ENCODE data around the gene APLP1.
"Not testable (repeated sequence)": the region's sequence is repeated elsewhere in the genome, so short reads cannot be mapped to it uniquely, and the experiment has no call there.

APLP1 gene

DNA sequence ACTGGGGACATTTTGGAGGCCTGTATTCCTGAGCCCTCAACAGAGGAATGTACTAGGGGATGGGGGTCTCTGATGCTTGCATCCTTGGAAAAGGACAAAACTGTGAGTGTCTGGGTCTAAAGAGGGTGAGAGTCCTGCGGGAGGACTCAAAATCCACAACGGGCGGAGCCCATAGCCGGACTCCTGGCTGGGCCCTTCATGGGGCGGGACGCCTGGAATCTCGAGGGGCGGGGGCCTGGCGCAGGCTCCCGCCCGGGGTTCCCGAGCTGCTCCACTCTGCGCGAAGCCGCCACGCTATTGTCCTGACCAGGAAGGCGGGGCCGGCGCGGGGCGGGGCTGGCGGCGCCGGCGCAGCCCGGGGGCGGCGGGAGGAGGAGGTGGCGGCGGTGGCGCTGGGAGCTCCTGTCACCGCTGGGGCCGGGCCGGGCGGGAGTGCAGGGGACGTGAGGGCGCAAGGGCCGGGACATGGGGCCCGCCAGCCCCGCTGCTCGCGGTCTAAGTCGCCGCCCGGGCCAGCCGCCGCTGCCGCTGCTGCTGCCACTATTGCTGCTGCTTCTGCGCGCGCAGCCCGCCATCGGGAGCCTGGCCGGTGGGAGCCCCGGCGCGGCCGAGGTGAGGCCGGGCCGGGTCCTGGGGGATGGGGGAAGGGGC is at the start of gene APLP1:
TSS of gene APLP1 (plus strand) at position 403 of the 651 bp plus-strand sequence. CDS start at position 466, 63 bp downstream.
- DNase-seq (ENCODE audit: low spot score), result peak; percentile 93

DNA sequence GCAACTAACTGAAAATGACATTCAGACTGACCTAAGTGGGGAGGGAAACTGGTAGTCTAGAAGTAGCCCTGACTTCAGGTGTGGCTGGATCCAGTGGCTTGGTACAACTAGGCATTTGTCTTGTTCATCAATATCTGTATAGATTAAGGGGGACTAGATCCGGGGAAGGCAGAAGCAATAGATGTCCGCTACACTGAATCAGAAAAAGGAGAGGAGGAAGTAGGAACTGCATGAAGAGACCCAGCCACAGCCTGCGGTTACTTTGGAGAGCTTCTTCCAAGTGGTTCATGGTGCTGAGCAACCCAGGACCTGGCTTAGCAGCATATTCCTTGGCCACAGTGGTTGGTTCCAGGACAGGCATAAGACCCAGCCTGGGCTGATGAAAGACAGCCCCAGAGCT is 45.8 kb upstream of the APLP1 start:
- no peak for DNase-seq (ENCODE audit: low spot score)

DNA sequence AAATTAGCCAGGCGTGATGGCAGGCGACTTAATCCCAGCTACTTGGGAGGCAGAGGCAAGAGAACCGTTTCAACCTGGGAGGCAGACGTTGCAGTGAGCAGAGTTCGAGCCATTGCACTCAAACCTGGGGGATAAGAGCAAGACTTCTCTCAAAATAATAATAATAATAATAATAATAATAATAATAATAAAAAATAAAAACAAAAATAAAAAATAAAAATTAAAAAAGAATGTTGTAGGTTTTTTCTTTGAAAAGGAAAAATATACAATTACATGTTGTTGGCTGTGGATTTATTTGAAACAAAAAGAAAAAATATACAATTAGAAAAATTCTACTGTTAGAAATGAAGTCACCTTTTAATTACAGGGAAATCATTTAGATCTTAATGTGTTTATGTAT is 44.2 kb upstream of the APLP1 start:
- DNase-seq (ENCODE audit: low spot score), result no peak

DNA sequence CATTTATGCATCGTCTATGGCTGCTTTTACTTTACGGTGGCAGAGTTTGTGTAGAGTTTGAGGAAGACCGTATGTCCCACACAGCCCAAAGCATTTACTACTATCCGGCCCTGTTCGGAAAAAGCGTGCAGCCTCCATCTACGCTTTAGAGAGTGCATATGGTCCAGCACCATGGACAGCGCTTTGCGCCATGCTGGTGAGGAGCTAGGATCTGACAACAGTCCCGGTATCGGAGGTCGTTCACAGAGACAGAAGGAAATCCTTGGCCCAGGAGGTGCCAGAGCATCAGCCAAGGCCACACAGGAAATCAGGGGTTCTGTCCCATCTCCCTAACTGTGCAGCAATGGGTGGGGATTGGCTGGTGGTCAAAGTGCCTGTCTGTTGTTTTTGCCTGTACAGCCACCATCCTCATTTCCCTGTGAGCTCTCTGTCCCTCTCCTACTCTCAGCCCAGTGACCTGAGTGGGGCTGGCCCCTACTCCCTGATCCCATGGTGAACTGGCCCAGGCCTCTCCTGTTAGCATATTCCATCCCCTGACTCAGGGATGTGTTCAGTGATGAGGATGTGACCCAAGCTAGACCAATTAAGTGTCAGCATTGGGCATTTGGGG is 39.6 kb upstream of the APLP1 start:
- DNase-seq (ENCODE audit: low spot score), result peak; percentile 17

DNA sequence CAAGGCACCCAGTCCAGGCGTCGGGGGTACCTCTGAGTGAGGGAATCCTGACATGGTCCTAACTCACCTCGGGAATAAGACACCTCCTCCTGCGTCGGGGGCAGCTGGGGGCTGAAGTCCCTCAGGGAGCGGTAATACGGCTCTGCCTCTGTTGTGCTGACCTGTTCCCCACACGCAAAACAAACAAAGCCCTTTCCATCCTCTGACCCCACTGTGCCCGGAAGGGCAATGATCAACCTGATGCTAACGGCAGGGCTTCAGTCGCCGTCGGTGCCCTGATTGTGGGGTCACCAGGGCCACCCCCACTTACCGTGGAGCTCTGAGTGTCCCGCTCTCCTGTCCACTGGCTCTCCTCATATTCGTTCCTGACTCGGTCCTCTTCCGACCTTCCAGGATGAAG is 37.4 kb upstream of the APLP1 start:
- no peak for DNase-seq (ENCODE audit: low spot score)

DNA sequence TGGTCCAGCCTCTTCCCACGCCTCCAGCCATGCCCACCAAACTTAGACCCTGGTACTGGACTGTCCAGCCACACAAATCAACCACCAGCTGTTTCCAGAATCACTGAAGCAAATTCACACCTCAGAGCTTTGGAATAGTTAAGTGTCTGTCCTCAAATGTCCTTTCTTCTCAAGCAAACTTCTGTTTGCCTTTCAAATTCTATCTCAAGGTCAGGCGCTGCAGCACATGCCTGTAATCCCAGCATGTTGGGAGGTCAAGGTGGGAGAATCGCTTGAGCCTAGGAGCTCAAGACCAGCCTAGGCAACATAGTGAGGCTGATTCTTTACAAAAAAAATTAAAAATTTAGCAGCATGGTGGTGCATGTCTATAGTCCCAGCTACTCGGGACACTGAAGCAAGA is 36.3 kb upstream of the APLP1 start:
- DNase-seq (ENCODE audit: low spot score), result no peak

DNA sequence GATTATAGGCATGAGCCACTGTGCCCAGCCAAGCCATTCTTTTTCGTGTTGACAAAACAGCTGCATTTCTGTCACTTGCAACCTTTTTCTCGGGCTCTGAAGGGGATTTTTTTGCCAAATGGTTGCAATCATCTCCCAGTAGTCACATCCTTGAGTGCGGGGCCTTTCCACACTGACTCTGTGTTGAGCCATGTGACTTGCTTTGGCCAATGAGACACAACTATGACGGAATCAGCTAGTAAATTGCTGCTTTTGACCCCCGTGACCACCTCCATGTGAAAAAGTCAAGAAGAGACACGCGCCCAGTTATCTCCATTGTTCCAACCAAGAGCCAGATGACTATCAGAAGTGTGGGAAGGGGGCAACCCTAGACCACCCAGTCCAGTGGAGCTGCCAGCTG is 34.4 kb upstream of the APLP1 start:
- DNase-seq (ENCODE audit: low spot score), result no peak

DNA sequence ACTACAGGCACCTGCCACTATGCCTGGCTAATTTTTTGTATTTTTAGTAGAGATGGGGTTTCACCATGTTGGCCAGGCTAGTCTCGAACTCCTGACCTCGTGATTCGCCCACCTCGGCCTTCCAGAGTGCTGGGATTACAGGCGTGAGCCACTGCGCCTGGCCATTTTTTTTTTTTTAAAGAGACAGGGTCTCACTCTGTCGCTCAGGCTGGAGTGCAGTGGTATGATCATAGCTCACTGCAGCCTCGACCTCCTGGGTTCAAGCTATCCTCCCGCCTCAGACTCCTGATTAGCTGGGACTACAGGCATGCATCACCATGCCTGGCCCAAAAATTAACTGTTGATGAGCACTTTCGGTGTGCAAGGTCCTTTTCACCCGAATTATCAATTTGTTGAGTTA is 32.3 kb upstream of the APLP1 start:
- not testable (repeated sequence) for DNase-seq (ENCODE audit: low spot score)

DNA sequence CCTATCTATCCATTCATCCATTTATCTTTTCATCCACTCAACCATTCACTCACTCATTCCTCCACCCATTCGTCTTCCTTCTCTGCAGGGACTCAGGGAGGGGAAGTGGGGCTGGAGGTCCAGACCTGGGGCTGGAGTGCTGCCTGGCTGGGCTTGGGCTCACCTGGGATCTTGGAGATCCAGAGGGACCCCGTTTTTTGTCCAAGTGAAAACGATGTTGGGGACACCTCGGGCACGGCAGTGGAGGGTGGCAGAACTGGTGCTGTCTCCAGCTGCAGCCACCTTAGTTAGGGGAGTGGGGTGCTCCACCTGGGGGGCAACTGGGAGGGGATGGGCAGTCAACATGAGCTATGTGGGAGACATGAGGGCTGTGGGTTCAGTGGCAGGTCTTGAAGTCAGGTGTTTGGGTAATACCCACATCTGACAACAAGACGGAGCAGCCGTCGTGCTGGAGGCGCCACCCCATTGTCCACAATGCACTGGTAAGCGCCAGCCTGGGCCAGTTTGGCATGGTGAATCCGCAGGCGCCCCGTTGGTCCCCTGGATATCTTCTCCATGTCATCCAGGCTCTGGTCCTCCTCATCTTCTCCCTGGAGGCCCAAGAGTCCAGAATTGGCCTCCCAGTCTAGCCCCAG is 26.3 kb upstream of the APLP1 start:
- no peak for DNase-seq (ENCODE audit: low spot score)

DNA sequence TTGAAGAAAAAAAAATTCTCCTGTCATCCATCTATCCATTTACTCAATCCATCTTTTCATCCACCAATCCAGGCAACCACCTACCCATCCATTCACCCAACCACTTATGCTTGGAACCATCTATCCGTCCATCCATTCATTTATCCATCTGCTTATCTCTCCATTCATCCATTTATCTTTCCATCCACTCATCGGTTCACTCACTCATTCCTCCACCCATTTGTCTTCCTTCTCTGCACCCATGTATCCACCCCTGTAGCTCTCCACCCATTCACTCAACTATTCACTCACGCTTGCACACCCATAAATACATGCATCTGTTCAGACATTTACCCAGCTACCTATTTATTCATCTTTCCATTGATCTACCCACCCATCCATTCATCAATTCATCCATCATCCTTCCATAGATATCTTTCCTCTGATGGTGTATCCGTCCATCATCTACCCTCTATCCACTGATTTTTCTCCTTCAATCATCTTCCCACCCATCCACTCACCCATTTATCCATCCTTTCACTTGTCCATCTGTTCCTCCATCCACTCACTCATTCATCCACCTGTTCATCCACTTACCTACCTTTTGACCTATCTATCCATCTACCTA is 25.6 kb upstream of the APLP1 start:
- DNase-seq (ENCODE audit: low spot score), result no peak

DNA sequence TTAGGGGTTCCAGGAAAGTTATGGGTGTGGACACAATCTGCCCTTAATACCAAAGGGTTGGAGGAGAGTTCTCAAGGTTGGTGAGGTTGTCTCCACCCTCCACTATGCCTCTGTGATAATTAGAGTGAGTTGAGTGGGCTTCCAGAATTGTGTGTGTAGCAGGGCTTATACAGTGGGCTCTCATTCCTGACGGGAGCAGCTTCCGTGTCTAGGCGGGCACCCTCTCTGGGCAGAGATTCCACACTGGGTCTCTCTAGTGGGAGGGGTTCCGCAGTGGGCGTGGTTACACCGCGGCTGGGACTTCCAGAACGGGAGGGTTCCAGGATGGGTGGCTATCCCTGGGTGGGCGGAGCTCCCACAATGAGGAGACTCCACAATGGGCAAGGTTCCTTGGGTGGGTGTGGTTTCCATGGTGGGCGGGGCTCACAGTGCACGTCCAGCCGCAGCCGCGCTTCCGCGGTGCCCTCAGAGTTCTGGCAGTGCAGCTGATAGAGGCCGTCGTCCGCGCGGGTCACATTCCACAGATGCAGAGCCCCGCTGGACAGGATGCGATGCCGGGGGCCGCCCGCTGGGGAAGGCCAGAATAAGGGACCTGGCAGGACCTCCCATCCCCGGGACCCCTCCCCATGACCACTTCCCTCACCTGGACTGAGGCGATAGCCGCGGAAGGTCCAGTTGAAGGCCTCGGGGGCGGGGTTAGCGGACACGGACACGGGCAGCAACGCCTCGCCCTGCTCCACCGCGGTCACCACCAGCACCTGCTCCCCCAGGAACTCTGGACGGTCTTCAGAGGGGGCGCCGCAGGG is 24.5 kb upstream of the APLP1 start:
- no peak for DNase-seq (ENCODE audit: low spot score)

DNA sequence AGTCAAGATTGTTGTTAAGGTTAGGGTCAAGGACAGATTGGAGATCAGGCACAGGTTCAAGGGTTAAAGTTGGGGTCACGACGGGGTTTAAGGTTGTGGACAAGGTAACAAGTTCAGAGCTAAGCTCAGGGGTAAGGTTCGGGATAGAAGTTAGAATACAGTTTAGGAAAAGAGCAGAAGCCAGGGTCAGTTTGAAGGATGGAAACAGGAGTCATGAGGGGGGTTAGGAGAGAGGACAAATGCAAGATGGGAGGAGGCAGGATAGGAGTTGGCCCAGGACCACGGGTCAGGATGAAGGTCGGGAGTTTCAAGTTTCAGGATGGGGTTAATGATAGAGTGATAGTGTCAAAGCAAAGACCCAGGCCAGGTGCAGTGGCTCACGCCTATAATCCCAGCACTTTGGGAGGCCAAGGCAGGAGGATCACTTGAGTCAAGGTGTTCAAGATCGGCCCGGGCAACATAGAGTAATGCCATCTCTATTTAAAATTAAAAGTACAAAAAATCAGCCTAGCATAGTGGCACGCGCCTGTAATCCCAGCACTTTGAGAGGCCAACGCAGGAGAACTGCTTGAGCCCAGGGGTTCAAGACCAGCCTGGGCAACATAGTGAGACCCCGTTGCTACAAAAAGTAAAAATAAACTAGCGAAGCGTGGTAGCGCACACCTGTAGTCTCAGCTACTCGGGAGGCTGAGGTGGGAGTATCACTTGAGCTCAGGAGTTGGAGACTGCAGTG is 23.7 kb upstream of the APLP1 start:
- no peak for DNase-seq (ENCODE audit: low spot score)

DNA sequence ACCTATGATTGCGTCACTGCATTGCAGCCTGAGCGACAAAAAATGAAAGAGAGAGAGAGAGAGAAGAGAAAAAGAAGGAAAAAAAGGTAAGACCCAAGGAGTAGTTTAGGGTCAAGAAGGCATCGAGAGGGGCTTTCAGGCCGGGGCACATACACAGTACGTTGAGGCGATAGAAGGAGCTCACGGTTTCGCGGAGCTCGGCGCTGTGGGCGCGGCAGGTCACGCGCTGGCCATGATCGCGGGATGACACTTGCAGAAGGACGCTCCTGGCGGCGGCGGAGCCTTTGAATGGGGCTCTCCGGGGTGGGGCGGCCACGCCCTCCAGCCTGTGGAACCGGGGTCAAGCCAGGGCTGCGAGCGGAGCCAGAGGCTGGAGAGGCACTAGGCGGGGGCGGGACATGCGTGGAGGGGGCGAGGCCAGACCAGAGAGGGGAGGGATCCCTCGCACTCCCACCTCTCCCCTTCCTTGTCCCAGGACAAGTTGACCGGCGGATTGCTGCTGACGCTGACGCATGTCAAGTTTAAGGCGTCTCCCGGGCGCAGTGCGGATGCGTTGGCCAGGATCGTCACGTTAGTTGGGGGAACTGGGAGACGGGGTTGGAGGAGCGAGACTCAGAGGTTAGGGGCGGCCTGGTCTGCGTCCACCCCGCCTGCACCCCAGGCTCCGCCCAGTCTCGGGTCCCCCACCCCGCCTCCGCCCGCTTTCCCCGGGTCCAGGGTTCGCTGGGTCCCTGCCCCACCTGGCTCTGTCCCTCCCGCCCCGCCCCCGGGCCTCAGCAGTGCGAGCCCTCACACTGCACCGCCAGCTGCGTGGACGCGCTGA is 22.9 kb upstream of the APLP1 start:
- no peak for DNase-seq (ENCODE audit: low spot score)

DNA sequence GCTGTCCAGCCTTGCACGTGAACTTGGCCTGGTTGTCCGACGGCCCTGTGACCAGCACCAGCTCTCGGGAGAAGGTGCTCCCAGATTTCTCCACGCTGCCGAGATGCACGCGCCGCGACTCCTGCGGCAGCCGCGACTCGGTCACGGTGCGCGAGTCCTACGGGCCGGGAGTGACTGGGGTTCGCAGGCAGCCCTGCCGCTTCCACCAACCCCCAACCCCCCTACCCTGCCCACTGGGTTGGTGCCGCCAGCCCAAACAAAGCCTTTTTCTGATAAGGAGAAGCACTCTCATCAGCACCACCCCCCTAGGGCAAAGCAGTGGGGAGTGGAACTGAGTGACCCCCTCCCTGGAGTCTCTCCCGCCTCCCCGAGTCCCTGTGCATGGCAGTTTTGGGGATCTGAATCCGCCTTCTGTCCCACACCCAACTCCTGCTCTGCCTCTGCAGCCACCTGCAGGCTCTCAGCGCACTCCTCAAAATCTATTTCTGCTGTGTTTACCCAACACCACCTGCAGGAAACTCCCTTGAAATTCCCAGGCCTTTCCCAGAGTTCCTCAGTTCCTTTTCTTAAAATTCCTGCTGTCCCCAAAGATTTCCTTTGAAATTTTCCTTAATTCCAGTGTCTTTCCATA is 22.2 kb upstream of the APLP1 start:
- DNase-seq (ENCODE audit: low spot score), result no peak

DNA sequence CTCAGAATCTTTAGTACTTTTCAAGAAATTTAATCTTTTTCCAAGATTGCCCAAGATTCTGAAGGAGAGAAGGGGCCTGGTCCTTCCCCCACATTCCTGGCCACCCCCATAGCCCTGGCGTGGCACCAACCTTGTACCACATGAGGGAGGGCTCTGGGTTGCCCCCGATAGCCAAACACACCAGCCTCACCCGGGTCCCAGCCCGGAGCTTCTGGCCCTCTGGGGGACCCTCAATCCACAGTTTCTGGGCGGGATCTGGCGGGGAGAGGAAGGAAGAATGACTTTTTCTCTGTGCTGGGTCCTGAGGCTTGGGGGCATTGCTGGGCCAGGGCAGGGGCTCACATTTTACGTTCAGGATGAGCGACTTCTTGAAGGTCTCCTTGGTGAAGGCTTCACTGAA is 20.5 kb upstream of the APLP1 start:
- DNase-seq (ENCODE audit: low spot score), result no peak

DNA sequence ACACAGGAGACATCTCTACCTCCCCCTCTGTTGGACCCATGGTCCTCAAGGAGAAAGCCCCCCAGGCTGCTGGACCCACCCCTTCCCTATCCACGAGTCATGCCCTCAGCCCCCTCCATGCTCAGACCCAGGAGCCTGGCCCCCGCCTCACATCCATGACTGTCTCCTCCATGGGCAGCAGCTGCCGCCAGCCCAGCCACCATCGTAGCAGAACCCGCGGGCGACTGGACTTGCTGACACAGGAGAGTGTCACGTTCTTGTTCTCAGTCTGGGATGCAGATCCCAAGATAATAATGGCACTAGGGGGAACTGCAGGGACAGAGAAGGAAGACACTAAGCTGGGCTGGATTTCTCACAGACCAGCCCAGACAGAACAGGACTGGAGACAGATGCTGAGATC is 19.9 kb upstream of the APLP1 start:
- no peak for DNase-seq (ENCODE audit: low spot score)

DNA sequence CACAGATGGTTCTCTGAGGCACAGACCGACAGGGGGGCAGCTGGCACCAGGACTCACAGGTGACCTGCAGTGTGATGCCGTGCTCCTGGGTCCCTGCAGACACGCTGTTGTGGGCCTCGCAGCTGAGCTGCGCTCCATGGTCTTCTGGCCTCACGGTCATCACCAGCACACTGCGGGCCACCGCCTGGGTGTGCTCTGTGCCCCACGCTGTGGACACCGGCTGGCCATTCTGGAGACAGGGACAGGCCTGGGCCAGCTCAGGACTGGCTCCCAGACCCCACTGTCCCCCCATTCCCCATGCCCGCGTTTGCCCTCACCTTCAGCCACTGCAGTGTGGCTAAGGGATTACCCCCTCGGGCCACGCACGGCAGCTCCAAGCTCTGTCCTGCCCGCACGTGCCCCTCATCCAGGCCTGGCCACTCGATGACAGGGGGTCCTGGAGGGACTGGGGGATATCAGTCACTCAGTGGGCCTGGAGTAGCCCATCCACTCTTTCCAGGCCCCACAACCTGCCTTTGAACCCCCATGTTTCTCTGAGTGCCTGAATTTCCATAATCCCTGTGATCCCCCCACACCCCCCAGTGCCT is 19.4 kb upstream of the APLP1 start:
- DNase-seq (ENCODE audit: low spot score), result no peak

DNA sequence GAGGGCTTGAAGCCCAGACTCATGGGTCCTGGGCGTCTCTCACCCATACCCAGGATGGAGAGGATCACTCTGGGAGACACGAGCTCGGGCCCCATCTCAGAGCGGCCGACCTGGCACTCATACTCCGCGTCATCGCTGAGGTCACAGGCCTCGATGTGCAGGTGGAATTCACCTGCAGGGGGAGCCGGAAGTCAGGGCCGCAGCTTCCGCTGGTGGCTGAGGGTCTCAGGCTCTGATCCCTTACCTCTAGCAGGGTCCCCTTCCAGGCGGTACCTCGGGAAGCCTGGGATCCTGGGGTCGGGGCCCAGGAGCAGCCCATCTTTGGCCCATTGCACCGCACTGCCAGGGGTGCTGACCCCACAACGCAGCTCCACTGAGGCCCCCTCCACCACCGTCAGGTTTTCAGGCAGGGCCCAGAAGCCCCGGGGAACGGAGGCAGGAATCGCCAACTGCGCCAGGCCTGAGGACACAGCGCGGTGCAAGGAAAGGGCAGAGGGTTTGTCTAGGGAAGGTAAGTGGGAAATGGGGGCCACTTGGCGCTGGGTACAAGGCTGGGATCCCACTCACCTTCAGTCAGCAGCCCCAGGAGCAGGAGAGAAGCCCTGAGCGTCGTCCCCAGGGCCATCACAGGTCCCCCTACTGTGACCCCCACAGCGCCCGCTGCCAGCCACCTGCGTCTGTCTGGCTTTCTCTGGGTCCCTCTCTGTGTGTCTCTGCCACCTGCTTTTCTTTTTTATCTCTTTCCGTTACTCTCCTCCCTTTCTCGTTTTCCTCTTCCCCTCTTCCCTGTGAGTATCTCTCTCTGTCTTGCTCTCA is 17.0 kb upstream of the APLP1 start:
- DNase-seq (ENCODE audit: low spot score), result no peak
